Fibroblast of skin of right quadriceps (primary cell): Measurements from ENCODE around the gene ARMC9.
"Not testable (repeated sequence)": the region's sequence is repeated elsewhere in the genome, so short reads cannot be mapped to it uniquely, and the experiment has no call there.

Source experiments
- DNase-seq: peaks from one replicate; pipeline ENCODE4 v3.0.0-alpha.2; 2013

ARMC9 gene

GRCh38 chr2:231292472-231293134, 94.2 kb downstream of the ARMC9 start:
- DNase-seq = no peak

- no peak for DNase-seq
These were observed 94.7 kb downstream of the ARMC9 start for GRCh38 chr2:231293163-231293562.

GRCh38 chr2:231294116-231294515, 95.7 kb downstream of the ARMC9 start:
- no peak for DNase-seq

- peak; percentile 23 for DNase-seq
These were observed 96.3 kb downstream of the ARMC9 start for GRCh38 chr2:231294571-231295362.

- DNase-seq = no peak
These were observed 96.9 kb downstream of the ARMC9 start for GRCh38 chr2:231295363-231295655.

- DNase-seq = no peak
These were observed 98.1 kb downstream of the ARMC9 start for GRCh38 chr2:231296401-231296974.

- peak; percentile 29 for DNase-seq
These were observed 98.9 kb downstream of the ARMC9 start for GRCh38 chr2:231297108-231297908.

GRCh38 chr2:231298091-231298490, 99.7 kb downstream of the ARMC9 start:
- DNase-seq = no peak

- DNase-seq = no peak
These were observed 100.8 kb downstream of the ARMC9 start for GRCh38 chr2:231299267-231299666.

- DNase-seq = no peak
These were observed 101.7 kb downstream of the ARMC9 start for GRCh38 chr2:231300020-231300721.

- no peak for DNase-seq
These were observed 102.3 kb downstream of the ARMC9 start for GRCh38 chr2:231300722-231301076.

GRCh38 chr2:231304259-231304658, 105.8 kb downstream of the ARMC9 start:
- DNase-seq = not testable (repeated sequence)

GRCh38 chr2:231305221-231305620, 106.8 kb downstream of the ARMC9 start:
- DNase-seq = no peak

GRCh38 chr2:231306791-231307393, 108.5 kb downstream of the ARMC9 start:
- DNase-seq = no peak

- no peak for DNase-seq
These were observed 109.8 kb downstream of the ARMC9 start for GRCh38 chr2:231308219-231308618.

- DNase-seq = peak; percentile 27
These were observed 110.4 kb downstream of the ARMC9 start for GRCh38 chr2:231308631-231309428.

GRCh38 chr2:231312066-231312465, 113.6 kb downstream of the ARMC9 start:
- no peak for DNase-seq

- DNase-seq = no peak
These were observed 117.5 kb downstream of the ARMC9 start for GRCh38 chr2:231315896-231316295.

- DNase-seq = no peak
These were observed 119.1 kb downstream of the ARMC9 start for GRCh38 chr2:231317579-231317978.

- no peak for DNase-seq
These were observed 120.0 kb downstream of the ARMC9 start for GRCh38 chr2:231318436-231318835.

GRCh38 chr2:231318954-231319353, 120.5 kb downstream of the ARMC9 start:
- DNase-seq = no peak

GRCh38 chr2:231319867-231320266, 121.4 kb downstream of the ARMC9 start:
- no peak for DNase-seq
